GM18909 (cell line): ENCODE measurements around the gene CSGALNACT2.
A peak's percentile ranks its signal among the peaks of the same experiment; 100 is the strongest.
"Not testable (repeated sequence)": the region's sequence is repeated elsewhere in the genome, so short reads cannot be mapped to it uniquely, and the experiment has no call there.

ENCODE experiments used
- ATAC-seq: cut with Tn5 transposase; IDR thresholded peaks from one replicate; pipeline ENCODE4 v1.9.1; 2021; ENCODE audit warnings: mild to moderate bottlenecking; ENCODE audit not compliant: unreplicated experiment, poor library complexity

Gene CSGALNACT2

DNA sequence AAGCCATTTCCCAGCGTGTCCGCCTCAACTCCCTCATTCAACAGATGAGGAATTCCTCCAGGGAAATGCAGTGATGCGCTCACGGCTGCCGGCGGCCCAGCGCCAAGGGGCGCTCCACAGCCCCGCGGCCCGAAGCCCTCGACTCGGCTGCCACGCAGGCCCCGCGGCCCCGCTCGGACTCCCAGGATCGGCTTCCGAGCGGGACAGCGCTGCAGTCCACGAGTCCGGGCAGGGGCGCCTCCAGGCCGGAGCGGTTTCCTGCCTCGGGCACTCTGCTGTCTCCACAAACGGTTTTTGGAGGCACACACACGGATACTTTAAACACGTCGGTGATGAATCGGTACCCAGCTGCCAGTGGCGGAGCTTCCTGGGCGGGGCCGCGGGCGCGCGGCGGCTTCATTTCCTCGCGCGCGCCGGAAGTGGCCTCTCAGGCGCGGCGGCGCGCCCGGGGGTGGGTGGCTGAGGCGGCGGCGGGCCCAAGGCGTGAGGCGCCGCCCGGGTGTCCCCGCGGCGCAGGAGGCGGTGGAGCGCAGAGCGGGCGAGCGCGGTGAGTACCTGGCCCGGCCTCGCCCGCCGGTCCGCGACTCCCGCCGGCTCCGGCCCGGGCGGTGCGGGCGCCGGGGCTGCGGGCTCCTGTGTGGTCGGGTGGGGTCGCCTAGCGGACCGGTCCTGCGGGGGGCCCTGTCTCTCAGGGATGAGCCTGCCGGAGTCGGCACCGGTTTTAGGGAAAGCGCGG lies at the start of gene CSGALNACT2:
Gene CSGALNACT2 (plus strand): TSS at position 425 of the 736 bp plus-strand sequence. CDS start 16,705 bp downstream, outside the sequence.
- peak; percentile 72 for ATAC-seq

GRCh38 chr10:43089519-43089918 lies 48.7 kb upstream of the CSGALNACT2 start:
- no peak for ATAC-seq

DNA sequence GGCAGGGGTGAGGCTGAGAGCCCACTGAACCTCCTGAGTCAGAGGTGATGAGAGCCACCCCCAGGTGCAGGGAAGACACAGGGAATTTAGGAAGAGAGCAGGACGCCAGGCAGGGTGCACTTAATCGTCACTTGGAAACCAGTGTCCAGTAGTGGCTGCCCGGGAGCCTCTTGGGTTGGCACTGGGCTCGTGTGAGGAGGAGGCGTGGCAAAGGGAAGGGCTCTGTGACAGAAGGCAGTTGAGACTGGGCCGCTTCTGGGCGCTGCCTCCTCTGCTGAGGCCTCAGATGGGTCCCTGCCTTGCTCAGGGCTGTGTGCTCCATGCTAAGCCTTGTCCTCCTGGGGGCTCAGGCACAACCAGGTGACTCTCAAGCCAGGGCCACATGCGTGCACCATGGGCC lies 48.1 kb upstream of the CSGALNACT2 start:
- ATAC-seq: no peak

- no peak for ATAC-seq
These were observed 47.6 kb upstream of the CSGALNACT2 start for GRCh38 chr10:43090664-43091063.

DNA sequence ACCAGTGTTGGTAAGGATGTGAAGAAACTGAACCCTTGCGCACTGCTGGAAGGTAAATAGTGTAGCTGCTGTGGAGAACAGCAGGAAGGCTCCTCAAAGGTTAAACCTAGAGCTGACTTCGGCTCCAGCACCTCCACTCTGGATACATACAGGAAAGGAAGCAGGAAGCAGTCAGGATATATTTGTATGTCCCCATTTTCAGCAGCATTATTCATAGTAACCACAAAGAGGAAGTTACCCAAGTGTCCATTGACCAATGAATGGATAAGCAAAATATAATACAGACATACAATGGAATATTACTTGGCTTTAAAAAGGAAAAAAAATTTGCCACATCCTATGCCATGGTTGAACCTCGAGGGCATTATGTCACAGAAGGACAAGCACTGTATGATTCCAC lies 46.4 kb upstream of the CSGALNACT2 start:
- ATAC-seq: no peak

GRCh38 chr10:43093423-43094076 lies 44.7 kb upstream of the CSGALNACT2 start:
- no peak for ATAC-seq

DNA sequence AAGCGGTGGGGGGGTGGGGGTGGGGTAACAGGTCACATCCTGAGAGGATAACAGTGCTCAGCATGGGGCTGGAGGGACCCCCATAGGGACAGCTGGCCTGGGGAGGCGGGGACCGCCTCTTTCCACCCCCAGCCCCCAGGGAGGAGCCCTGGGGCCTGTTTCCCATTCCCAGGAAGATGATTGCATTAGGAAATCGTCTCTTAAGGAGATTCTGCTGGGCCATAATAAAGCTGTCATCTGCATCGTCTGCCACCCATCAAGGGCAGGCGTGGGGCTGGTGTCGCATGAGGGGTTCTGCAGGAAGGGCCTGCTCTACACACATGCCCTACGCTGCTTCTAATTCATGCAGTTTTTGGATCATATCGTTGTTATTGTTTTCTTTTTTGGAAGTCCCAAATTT lies 44.2 kb upstream of the CSGALNACT2 start:
- no peak for ATAC-seq

GRCh38 chr10:43099339-43099738 lies 38.9 kb upstream of the CSGALNACT2 start:
- not testable (repeated sequence) for ATAC-seq

GRCh38 chr10:43099928-43100327 lies 38.3 kb upstream of the CSGALNACT2 start:
- no peak for ATAC-seq

DNA sequence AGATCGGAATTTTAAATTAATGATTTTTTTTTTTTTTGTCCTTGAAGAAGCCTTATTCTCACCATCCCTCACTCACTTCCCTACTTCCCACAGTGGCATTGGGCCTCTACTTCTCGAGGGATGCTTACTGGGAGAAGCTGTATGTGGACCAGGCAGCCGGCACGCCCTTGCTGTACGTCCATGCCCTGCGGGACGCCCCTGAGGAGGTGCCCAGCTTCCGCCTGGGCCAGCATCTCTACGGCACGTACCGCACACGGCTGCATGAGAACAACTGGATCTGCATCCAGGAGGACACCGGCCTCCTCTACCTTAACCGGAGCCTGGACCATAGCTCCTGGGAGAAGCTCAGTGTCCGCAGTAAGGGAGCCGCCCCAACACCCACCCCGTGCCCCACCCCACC lies 37.9 kb upstream of the CSGALNACT2 start:
- ATAC-seq: no peak

GRCh38 chr10:43102063-43102828 lies 36.0 kb upstream of the CSGALNACT2 start:
- no peak for ATAC-seq

DNA sequence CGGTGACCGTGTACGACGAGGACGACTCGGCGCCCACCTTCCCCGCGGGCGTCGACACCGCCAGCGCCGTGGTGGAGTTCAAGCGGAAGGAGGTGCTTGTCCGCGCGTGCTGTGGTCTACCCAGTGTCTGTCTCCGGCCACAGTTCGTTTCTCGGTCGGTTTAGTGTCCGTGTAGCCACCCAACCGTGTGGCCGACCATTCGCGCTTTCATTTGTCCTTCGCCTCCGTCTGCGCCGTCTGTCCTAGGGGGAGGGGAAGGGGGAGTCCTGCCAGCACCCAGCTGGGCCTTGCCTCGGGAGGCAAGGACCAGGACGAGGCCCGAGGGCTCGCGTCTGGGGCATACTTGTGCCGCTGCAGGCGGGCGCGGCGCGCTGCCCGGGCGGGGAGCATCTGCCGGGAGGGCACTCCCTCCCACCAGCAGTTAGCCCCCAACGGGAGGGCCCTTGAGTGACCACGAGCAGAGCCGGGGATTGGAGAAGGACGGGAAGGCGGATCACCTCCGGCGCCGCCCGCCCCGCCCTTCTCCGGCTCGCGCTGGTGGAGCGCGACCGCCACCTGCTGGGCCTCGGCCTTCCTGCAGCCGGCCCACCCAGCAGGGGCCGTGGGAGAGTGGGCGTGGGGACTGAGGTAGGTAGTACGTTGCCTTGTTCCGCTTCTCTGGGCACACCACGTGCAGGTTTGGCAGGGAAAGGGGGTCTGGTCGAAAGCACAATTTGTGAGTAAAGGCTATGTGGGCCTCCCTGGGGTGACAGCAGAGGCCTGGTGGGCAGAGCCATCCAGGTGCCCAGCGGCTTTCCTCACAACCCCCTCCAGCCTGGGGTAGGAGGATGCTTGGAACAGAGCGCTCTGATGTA lies 32.9 kb upstream of the CSGALNACT2 start:
- peak; percentile 86 for ATAC-seq

GRCh38 chr10:43105956-43106229 lies 32.4 kb upstream of the CSGALNACT2 start:
- no peak for ATAC-seq

- ATAC-seq: no peak
These were observed 31.8 kb upstream of the CSGALNACT2 start for GRCh38 chr10:43106256-43107091.

DNA sequence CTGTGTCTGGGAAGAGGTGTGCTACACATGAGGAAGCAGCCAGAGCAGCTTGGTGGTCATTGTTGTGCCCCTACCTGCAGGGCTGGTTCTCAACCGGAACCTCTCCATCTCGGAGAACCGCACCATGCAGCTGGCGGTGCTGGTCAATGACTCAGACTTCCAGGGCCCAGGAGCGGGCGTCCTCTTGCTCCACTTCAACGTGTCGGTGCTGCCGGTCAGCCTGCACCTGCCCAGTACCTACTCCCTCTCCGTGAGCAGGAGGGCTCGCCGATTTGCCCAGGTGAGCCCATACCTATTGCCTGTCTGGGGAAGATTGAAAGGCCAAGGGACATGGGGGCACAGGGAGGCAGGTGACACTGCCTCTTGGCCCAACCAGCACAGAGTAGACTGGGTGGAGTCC lies 29.3 kb upstream of the CSGALNACT2 start:
- no peak for ATAC-seq

- ATAC-seq: no peak
These were observed 28.5 kb upstream of the CSGALNACT2 start for GRCh38 chr10:43109671-43110249.

DNA sequence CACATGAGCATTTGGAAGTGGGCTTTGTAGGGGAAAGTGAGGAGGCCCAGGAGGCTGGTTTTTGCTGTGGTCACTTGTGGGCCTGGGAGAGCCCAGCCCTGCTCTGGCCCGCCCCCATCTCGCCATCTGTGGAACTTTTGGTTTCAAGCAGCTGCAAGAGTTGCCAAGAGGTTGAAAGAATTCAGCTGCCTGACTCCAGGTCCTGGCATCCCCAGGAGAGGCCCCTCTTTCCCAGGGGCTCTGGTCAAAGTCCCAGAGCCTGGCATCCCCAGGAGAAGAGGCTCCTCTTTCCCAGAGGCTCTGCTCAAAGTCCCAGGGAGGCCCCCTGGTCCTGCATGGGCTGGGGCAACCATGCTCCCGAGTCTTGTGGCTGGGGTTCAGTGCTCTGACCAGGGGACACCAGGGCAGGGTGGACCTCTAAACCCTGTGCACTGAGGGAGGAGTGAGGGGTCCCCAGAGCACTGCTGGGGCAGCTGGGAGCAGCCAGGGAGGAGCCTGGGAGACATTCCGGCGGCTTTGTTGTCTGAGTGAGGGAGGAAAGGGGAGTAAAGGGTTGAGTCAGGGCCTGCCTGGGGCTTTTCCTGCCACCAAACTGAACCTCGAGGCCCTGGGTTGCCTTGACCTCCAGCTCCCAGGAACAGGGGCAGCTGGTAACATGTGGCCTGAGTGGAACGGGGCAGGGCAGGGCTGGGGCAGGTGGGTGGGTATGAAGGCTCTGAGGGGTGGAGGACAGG lies 27.7 kb upstream of the CSGALNACT2 start:
- peak; percentile 66 for ATAC-seq

- no peak for ATAC-seq
These were observed 27.1 kb upstream of the CSGALNACT2 start for GRCh38 chr10:43111101-43111500.
